Lower lobe of right lung (tissue), 2 donors: Measurements from ENCODE around the gene CRY1. TPM values are rescaled to one million over a fixed set of nuclear protein-coding genes. Genes with fewer than 3 reads are reported as not detected.

Experiments
- ATAC-seq, 2 donors: fragments of 200-7000 bp; cut with Tn5 transposase; one replicate each; pipeline ENCODE4 v1.9.1; 2020 to 2022; ENCODE audit warnings: mild to moderate bottlenecking in 2 of 2, moderate library complexity in 2 of 2
- DNase-seq: peaks from one replicate; pipeline ENCODE4 v3.0.0-alpha.2; 2020
- H3K27ac ChIP-seq: fragments of 200-600 bp; one replicate; pipeline ENCODE4 v1.8.0; 2022
- H3K27me3 ChIP-seq: fragments of 200-600 bp; one replicate; pipeline ENCODE4 v1.8.0; 2022; ENCODE audit warnings: low read depth
- H3K36me3 ChIP-seq: fragments of 200-600 bp; one replicate; pipeline ENCODE4 v1.8.0; 2022; ENCODE audit warnings: mild to moderate bottlenecking
- H3K4me1 ChIP-seq: fragments of 200-600 bp; one replicate; pipeline ENCODE4 v1.8.0; 2022
- H3K4me3 ChIP-seq: fragments of 200-600 bp; one replicate; pipeline ENCODE4 v1.8.0; 2022; ENCODE audit warnings: mild to moderate bottlenecking
- H3K9me3 ChIP-seq: fragments of 200-600 bp; one replicate; pipeline ENCODE4 v1.8.0; 2022
- intact Hi-C: fragments of 100-400 bp; cut with DNase I; formaldehyde crosslinking; loops from one replicate; pipeline ENCODE4 v1.11.0; 2022
- total RNA-seq: library from RNA; stranded (reverse); fragmentation: NEBNext Ultra II Directional; extraction: Animal tissue kit (Norgen Biotek cat#: 25700); gene quantifications from one replicate; pipeline ENCODE4 v1.2.1, GENCODE V29; 2021
- TF ChIP-seq, protein P1 (sequence below): fragments of 200-600 bp; IDR thresholded peaks from one replicate; pipeline ENCODE4 v1.8.0; 2022; ENCODE audit warnings: antibody characterized with exemption, mild to moderate bottlenecking
- donor health status: DM: no; HTN: yes; CAD: no; lungs with severe emphysema.

The CRY1 gene
- total RNA-seq, 1 donor from 2014 or later = 18.8 TPM

GRCh38 chr12:107126796-107127481 is 33.6 kb upstream of the CRY1 start:
- no peaks in the 10 kb centered on the region for H3K4me1 ChIP-seq
- no peak for DNase-seq
- H3K4me3 ChIP-seq = no peak overlapping the region
- no peaks in the 10 kb centered on the region for H3K36me3 ChIP-seq
- H3K27ac ChIP-seq = no peak overlapping the region
- ATAC-seq = no peak
- intact Hi-C loops = no loop called here
- TF ChIP-seq, protein P1, sequence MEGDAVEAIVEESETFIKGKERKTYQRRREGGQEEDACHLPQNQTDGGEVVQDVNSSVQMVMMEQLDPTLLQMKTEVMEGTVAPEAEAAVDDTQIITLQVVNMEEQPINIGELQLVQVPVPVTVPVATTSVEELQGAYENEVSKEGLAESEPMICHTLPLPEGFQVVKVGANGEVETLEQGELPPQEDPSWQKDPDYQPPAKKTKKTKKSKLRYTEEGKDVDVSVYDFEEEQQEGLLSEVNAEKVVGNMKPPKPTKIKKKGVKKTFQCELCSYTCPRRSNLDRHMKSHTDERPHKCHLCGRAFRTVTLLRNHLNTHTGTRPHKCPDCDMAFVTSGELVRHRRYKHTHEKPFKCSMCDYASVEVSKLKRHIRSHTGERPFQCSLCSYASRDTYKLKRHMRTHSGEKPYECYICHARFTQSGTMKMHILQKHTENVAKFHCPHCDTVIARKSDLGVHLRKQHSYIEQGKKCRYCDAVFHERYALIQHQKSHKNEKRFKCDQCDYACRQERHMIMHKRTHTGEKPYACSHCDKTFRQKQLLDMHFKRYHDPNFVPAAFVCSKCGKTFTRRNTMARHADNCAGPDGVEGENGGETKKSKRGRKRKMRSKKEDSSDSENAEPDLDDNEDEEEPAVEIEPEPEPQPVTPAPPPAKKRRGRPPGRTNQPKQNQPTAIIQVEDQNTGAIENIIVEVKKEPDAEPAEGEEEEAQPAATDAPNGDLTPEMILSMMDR = no peak
- no peaks in the 10 kb centered on the region for H3K9me3 ChIP-seq
- H3K27me3 ChIP-seq = no peaks in the 10 kb centered on the region

- H3K4me3 ChIP-seq = no peak overlapping the region
- H3K4me1 ChIP-seq = no peaks in the 10 kb centered on the region
- no peaks in the 10 kb centered on the region for H3K9me3 ChIP-seq
- intact Hi-C loops = no loop called here
- ATAC-seq = no peak
- DNase-seq = no peak
- H3K27ac ChIP-seq = no peak overlapping the region
- H3K36me3 ChIP-seq = no peaks in the 10 kb centered on the region
- TF ChIP-seq, protein P1 = no peak
- peaks cover 6% of the 10 kb centered on the region for H3K27me3 ChIP-seq
These were observed 32.5 kb upstream of the CRY1 start for GRCh38 chr12:107125833-107126232.

DNA sequence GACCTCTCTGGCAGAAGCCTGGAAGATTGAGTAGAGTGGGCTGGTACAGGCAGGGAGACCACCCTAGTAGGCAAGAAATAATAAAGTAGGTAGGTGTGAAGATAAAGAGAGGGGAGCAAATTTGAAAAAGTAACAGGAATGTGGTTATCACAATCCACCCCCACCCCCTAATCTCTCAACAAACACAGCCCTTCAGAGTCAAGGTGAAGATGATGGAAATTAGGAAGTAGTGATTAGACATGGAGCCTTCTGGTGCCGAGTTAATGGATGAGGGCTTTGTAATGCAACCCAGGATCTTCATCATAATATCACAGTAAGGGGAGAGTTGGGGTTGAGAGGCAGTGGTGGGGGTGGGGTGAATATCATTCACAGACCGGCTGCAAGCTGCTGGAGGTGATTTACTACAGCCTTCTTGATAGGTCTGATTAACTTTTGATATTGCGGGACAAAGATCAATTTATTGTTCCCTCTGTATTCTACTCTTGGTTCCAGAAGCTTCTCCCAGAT is 29.2 kb upstream of the CRY1 start:
- Histone ChIP-seq H3K9me3 (no peaks in the 10 kb centered on the region), H3K36me3 (no peaks in the 10 kb centered on the region), H3K27ac (no peak overlapping the region), H3K4me1 (no peaks in the 10 kb centered on the region), H3K4me3 (no peak overlapping the region), H3K27me3 (peaks cover 6% of the 10 kb centered on the region)
- intact Hi-C loops = no loop called here
- TF ChIP-seq, protein P1 = no peak
- ATAC-seq = no peak
- no peak for DNase-seq

GRCh38 chr12:107119091-107119490 is 25.7 kb upstream of the CRY1 start:
- H3K4me1 ChIP-seq = no peaks in the 10 kb centered on the region
- H3K4me3 ChIP-seq = no peak overlapping the region
- ATAC-seq (no peak), DNase-seq (no peak)
- peaks cover 6% of the 10 kb centered on the region for H3K27me3 ChIP-seq
- no peaks in the 10 kb centered on the region for H3K9me3 ChIP-seq
- intact Hi-C loops = no loop called here
- no peak overlapping the region for H3K27ac ChIP-seq
- TF ChIP-seq, protein P1 = no peak
- no peaks in the 10 kb centered on the region for H3K36me3 ChIP-seq

DNA sequence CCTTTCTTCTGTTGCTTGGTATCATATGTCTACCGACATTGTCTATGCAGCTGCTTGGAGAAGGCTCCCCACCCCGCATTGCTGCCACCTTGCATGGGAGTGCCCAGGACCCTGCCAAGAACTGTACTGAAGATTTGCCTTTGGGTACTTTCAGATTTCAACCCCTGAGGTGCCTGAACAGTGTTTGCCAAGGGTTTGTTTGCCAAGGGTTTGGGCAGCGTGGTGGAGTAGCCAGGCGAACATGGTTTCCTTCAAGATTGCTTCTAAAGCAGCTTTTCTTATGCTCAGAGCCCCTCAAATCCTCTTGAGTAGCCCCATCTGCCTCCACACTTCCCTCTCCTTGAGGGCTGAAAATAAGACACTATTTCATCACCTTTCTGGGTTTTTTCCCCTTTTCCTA is 25.3 kb upstream of the CRY1 start:
- no peak overlapping the region for H3K27ac ChIP-seq
- H3K4me1 ChIP-seq = no peaks in the 10 kb centered on the region
- DNase-seq (no peak), ATAC-seq (no peak)
- H3K27me3 ChIP-seq = peaks cover 6% of the 10 kb centered on the region
- no peak overlapping the region for H3K4me3 ChIP-seq
- H3K9me3 ChIP-seq = no peaks in the 10 kb centered on the region
- no peaks in the 10 kb centered on the region for H3K36me3 ChIP-seq
- intact Hi-C loops = no loop called here
- TF ChIP-seq, protein P1 = no peak
